NCI-H510A treated with DMSO at 0.1 percent for 48 hours (cell line): ENCODE data around the gene ADARB1.

Experiments used
- DNase-seq: peaks from one replicate; lab custom pipeline; 2025; lab: John Stamatoyannopoulos, UW

ADARB1 gene

GRCh38 chr21:45228171-45228641 is 153.8 kb downstream of the ADARB1 start:
- DNase-seq, result no peak

- no peak for DNase-seq
Measured at GRCh38 chr21:45228656-45229240, 154.4 kb downstream of the ADARB1 start.

GRCh38 chr21:45231705-45232104 is 157.3 kb downstream of the ADARB1 start:
- no peak for DNase-seq

- no peak for DNase-seq
Measured at GRCh38 chr21:45234127-45234526, 159.7 kb downstream of the ADARB1 start.

GRCh38 chr21:45234965-45235364 is 160.6 kb downstream of the ADARB1 start:
- no peak for DNase-seq

- no peak for DNase-seq
Measured at GRCh38 chr21:45235488-45235887, 161.1 kb downstream of the ADARB1 start.

- no peak for DNase-seq
Measured at GRCh38 chr21:45236481-45236880, 162.1 kb downstream of the ADARB1 start.

GRCh38 chr21:45237401-45237800 is 163.0 kb downstream of the ADARB1 start:
- DNase-seq, result no peak

- no peak for DNase-seq
Measured at GRCh38 chr21:45241357-45241756, 167.0 kb downstream of the ADARB1 start.

- no peak for DNase-seq
Measured at GRCh38 chr21:45243603-45244002, 169.2 kb downstream of the ADARB1 start.

GRCh38 chr21:45244799-45245340 is 170.5 kb downstream of the ADARB1 start:
- no peak for DNase-seq

- DNase-seq, result no peak
Measured at GRCh38 chr21:45246386-45247320, 172.3 kb downstream of the ADARB1 start.

GRCh38 chr21:45248301-45248892 is 174.0 kb downstream of the ADARB1 start:
- no peak for DNase-seq

GRCh38 chr21:45248893-45249381 is 174.6 kb downstream of the ADARB1 start:
- DNase-seq, result no peak

GRCh38 chr21:45249626-45250025 is 175.2 kb downstream of the ADARB1 start:
- no peak for DNase-seq

- no peak for DNase-seq
Measured at GRCh38 chr21:45250272-45250671, 175.9 kb downstream of the ADARB1 start.

- no peak for DNase-seq
Measured at GRCh38 chr21:45250914-45251634, 176.7 kb downstream of the ADARB1 start.

GRCh38 chr21:45251635-45252447 is 177.5 kb downstream of the ADARB1 start:
- no peak for DNase-seq

- no peak for DNase-seq
Measured at GRCh38 chr21:45252448-45252925, 178.1 kb downstream of the ADARB1 start.

GRCh38 chr21:45253180-45253579 is 178.8 kb downstream of the ADARB1 start:
- no peak for DNase-seq
